ENCODE data around the gene GFRA1. TPM values are rescaled to one million over a fixed set of nuclear protein-coding genes. Genes with fewer than 3 reads are reported as not detected.

Gene GFRA1
- polyA plus RNA-seq, 1 donor (not counting 4 experiments of a cell fraction or from before 2014, with no cell fraction given): not detected

DNA sequence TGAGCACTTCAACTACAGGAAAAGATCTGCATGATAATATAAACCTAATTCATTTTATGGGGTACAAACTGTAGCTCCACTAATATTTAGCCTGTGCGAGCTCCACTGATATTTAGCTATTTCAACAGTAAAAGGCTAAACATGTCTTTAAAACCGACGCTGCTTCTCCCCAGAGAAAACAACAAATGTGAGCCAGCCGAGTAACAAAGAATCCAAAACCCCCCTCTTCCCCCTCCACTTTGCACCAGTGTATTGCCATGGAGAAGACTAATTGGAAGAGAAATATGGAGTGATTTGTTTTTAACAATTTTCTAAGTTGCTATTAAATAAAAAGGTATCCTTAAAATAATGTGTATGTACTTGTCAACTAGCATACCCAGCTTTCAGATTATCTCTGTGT is 136.7 kb downstream of the GFRA1 start:
- H2AFZ ChIP-seq (ENCODE audit: control insufficient read depth, low read length): no peak overlapping the region
- DNase-seq (ENCODE audit: low read depth, low spot score) (no peak), FAIRE-seq (no peak)
- no peaks in the 10 kb centered on the region for H3K36me3 ChIP-seq (ENCODE audit: control insufficient read depth in 2 of 2, extremely low read depth in 1 of 2, insufficient read depth in 2 of 2, low read length in 2 of 2)
- dilution Hi-C loops (cut with MboI; ENCODE audit: extremely low pct_ligation_motif_present, low sequenced_read_pairs): no loop called here
- H3K9me3 ChIP-seq (ENCODE audit: control insufficient read depth, low read depth, low read length): no peaks in the 10 kb centered on the region
- no peak overlapping the region for H3K9ac ChIP-seq (ENCODE audit: control insufficient read depth, extremely low read depth, insufficient read depth, low read length)
- H3K27ac ChIP-seq (ENCODE audit: control insufficient read depth, insufficient read depth, low read length): no peak overlapping the region
- H3K4me3 ChIP-seq (ENCODE audit: control insufficient read depth in 2 of 3, extremely low read depth in 1 of 3, insufficient read depth in 2 of 3, low read depth in 1 of 3, low read length in 3 of 3): no peak overlapping the region
- H3K4me2 ChIP-seq (ENCODE audit: control insufficient read depth, extremely low read depth, insufficient read depth, low read depth, low read length): no peak overlapping the region
- H3K9me1 ChIP-seq (ENCODE audit: control insufficient read depth, extremely low read depth, insufficient read depth, low read length): no peaks in the 10 kb centered on the region
- no peaks in the 10 kb centered on the region for H4K20me1 ChIP-seq (ENCODE audit: control insufficient read depth, extremely low read depth, insufficient read depth, low read length)
- H3K79me2 ChIP-seq (ENCODE audit: control insufficient read depth, insufficient read depth, low read length): no peaks in the 10 kb centered on the region
- no peak for TF ChIP-seq EZH2 (IDR thresholded peaks at IDR 0.05; ENCODE audit: low read length)
- TF ChIP-seq, protein P1, sequence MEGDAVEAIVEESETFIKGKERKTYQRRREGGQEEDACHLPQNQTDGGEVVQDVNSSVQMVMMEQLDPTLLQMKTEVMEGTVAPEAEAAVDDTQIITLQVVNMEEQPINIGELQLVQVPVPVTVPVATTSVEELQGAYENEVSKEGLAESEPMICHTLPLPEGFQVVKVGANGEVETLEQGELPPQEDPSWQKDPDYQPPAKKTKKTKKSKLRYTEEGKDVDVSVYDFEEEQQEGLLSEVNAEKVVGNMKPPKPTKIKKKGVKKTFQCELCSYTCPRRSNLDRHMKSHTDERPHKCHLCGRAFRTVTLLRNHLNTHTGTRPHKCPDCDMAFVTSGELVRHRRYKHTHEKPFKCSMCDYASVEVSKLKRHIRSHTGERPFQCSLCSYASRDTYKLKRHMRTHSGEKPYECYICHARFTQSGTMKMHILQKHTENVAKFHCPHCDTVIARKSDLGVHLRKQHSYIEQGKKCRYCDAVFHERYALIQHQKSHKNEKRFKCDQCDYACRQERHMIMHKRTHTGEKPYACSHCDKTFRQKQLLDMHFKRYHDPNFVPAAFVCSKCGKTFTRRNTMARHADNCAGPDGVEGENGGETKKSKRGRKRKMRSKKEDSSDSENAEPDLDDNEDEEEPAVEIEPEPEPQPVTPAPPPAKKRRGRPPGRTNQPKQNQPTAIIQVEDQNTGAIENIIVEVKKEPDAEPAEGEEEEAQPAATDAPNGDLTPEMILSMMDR (optimal IDR thresholded peaks at IDR 0.05 in 1 of 3, IDR thresholded peaks at IDR 0.05 in 1 of 3, conservative IDR thresholded peaks at IDR 0.05 in 1 of 3; ENCODE audit: extremely low read depth in 1 of 3, insufficient read depth in 2 of 3, low read length in 3 of 3): no peak
- H3K27me3 ChIP-seq (ENCODE audit: control insufficient read depth, extremely low read depth, insufficient read depth, low read length): no peaks in the 10 kb centered on the region
- no peaks in the 10 kb centered on the region for H3K4me1 ChIP-seq (ENCODE audit: control insufficient read depth, extremely low read depth, insufficient read depth, low read length)

DNA sequence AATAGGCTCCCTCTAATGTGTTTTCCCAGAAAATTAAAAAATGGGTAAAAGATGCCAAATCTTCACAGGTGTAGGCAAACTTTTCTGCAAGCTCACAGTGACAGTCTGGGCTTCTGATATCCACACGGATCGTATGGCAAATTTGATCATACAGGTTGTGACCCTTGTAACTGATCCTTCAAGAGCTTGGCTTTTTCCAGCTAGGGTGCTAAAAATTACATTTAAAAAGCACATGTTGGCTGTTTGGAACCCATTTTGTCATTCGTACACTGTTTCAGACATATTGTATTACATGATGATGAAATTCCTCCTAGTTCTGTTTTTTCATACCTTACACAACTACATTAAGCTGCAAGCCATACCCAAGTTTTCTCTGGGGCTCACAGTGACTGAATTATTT is 138.7 kb downstream of the GFRA1 start:
- Histone ChIP-seq H3K4me2 (ENCODE audit: control insufficient read depth, extremely low read depth, insufficient read depth, low read depth, low read length) (no peak overlapping the region), H3K9ac (ENCODE audit: control insufficient read depth, extremely low read depth, insufficient read depth, low read length) (no peak overlapping the region), H2AFZ (ENCODE audit: control insufficient read depth, low read length) (no peak overlapping the region), H3K4me3 (ENCODE audit: control insufficient read depth in 2 of 3, extremely low read depth in 1 of 3, insufficient read depth in 2 of 3, low read depth in 1 of 3, low read length in 3 of 3) (no peak overlapping the region), H3K79me2 (ENCODE audit: control insufficient read depth, insufficient read depth, low read length) (no peaks in the 10 kb centered on the region), H3K36me3 (ENCODE audit: control insufficient read depth in 2 of 2, extremely low read depth in 1 of 2, insufficient read depth in 2 of 2, low read length in 2 of 2) (no peaks in the 10 kb centered on the region), H3K9me1 (ENCODE audit: control insufficient read depth, extremely low read depth, insufficient read depth, low read length) (no peaks in the 10 kb centered on the region), H4K20me1 (ENCODE audit: control insufficient read depth, extremely low read depth, insufficient read depth, low read length) (no peaks in the 10 kb centered on the region), H3K27me3 (ENCODE audit: control insufficient read depth, extremely low read depth, insufficient read depth, low read length) (no peaks in the 10 kb centered on the region), H3K4me1 (ENCODE audit: control insufficient read depth, extremely low read depth, insufficient read depth, low read length) (no peaks in the 10 kb centered on the region), H3K27ac (ENCODE audit: control insufficient read depth, insufficient read depth, low read length) (no peak overlapping the region), H3K9me3 (ENCODE audit: control insufficient read depth, low read depth, low read length) (no peaks in the 10 kb centered on the region)
- TF ChIP-seq EZH2 (IDR thresholded peaks at IDR 0.05; ENCODE audit: low read length): no peak
- TF ChIP-seq, protein P1 (optimal IDR thresholded peaks at IDR 0.05 in 1 of 3, IDR thresholded peaks at IDR 0.05 in 1 of 3, conservative IDR thresholded peaks at IDR 0.05 in 1 of 3; ENCODE audit: extremely low read depth in 1 of 3, insufficient read depth in 2 of 3, low read length in 3 of 3): no peak
- DNase-seq (ENCODE audit: low read depth, low spot score) (no peak), FAIRE-seq (no peak)
- dilution Hi-C loops (cut with MboI; ENCODE audit: extremely low pct_ligation_motif_present, low sequenced_read_pairs): no loop called here
